ENCODE data around the gene TMEM238.

TMEM238 gene

GRCh38 chr19:55358493-55358892 lies 25.6 kb downstream of the TMEM238 start:
- no peak for DNase-seq (ENCODE audit: low spot score)

- DNase-seq (ENCODE audit: low spot score): no peak
Measured at GRCh38 chr19:55355213-55355821, 28.8 kb downstream of the TMEM238 start.

GRCh38 chr19:55354698-55355212 lies 29.3 kb downstream of the TMEM238 start, which contains the start of gene COX6B2:
Gene COX6B2, minus strand, starts transcription at chr19:55354719. Its CDS starts 198 bp downstream, at chr19:55354521.
- no peak for DNase-seq (ENCODE audit: low spot score)

- peak; percentile 45 for DNase-seq (ENCODE audit: low spot score)
Measured at GRCh38 chr19:55353803-55354697, 30.0 kb downstream of the TMEM238 start.

GRCh38 chr19:55353356-55353802 lies 30.7 kb downstream of the TMEM238 start:
- DNase-seq (ENCODE audit: low spot score): no peak

- no peak for DNase-seq (ENCODE audit: low spot score)
Measured at GRCh38 chr19:55352549-55353145, 31.4 kb downstream of the TMEM238 start.

- DNase-seq (ENCODE audit: low spot score): no peak
Measured at GRCh38 chr19:55352040-55352439, 32.1 kb downstream of the TMEM238 start.

GRCh38 chr19:55350620-55351315 lies 33.3 kb downstream of the TMEM238 start:
- DNase-seq (ENCODE audit: low spot score): no peak

GRCh38 chr19:55348317-55349034 lies 35.6 kb downstream of the TMEM238 start:
- DNase-seq (ENCODE audit: low spot score): no peak

GRCh38 chr19:55347442-55348009 lies 36.6 kb downstream of the TMEM238 start:
- DNase-seq (ENCODE audit: low spot score): no peak

GRCh38 chr19:55346725-55347441 lies 37.2 kb downstream of the TMEM238 start:
- DNase-seq (ENCODE audit: low spot score): no peak

- no peak for DNase-seq (ENCODE audit: low spot score)
Measured at GRCh38 chr19:55345818-55346724, 38.0 kb downstream of the TMEM238 start.

- no peak for DNase-seq (ENCODE audit: low spot score)
Measured at GRCh38 chr19:55345101-55345817, 38.8 kb downstream of the TMEM238 start.

- no peak for DNase-seq (ENCODE audit: low spot score)
Measured at GRCh38 chr19:55344444-55344843, 39.6 kb downstream of the TMEM238 start.

GRCh38 chr19:55341595-55342531 lies 42.2 kb downstream of the TMEM238 start:
- DNase-seq (ENCODE audit: low spot score): no peak

- peak; percentile 72 for DNase-seq (ENCODE audit: low spot score)
Measured at GRCh38 chr19:55341171-55341588, 42.9 kb downstream of the TMEM238 start.

- DNase-seq (ENCODE audit: low spot score): peak; percentile 24
Measured at GRCh38 chr19:55340784-55341147, 43.3 kb downstream of the TMEM238 start.
